SIG-M5 (cell line): ENCODE data around the gene DLL4.
"Not testable (repeated sequence)": the region's sequence is repeated elsewhere in the genome, so short reads cannot be mapped to it uniquely, and the experiment has no call there.

Experiments
- DNase-seq: peaks from one replicate; lab custom pipeline; 2025; lab: John Stamatoyannopoulos, UW

The DLL4 gene

GRCh38 chr15:40941528-40942336 lies 12.6 kb downstream of the DLL4 start:
- DNase-seq = no peak

GRCh38 chr15:40942337-40942854 lies 13.3 kb downstream of the DLL4 start:
- peak; percentile 6 for DNase-seq

- DNase-seq = no peak
Observed at GRCh38 chr15:40942878-40943277, 13.7 kb downstream of the DLL4 start.

GRCh38 chr15:40943764-40944365 lies 14.7 kb downstream of the DLL4 start:
- DNase-seq = no peak

- no peak for DNase-seq
Observed at GRCh38 chr15:40944510-40945296, 15.6 kb downstream of the DLL4 start.

GRCh38 chr15:40948706-40949473 lies 19.8 kb downstream of the DLL4 start:
- DNase-seq = no peak

- no peak for DNase-seq
Observed at GRCh38 chr15:40949756-40950207, 20.6 kb downstream of the DLL4 start.

GRCh38 chr15:40951764-40952163 lies 22.6 kb downstream of the DLL4 start:
- DNase-seq = no peak

- DNase-seq = no peak
Observed at GRCh38 chr15:40952301-40952900, 23.3 kb downstream of the DLL4 start.

- DNase-seq = peak; percentile 73
Observed at GRCh38 chr15:40952901-40953712, 24.0 kb downstream of the DLL4 start, which contains the start of gene CHAC1. TSS of gene CHAC1 (plus strand) at chr15:40953471. CDS start at chr15:40953584, 113 bp downstream.

- DNase-seq = no peak
Observed at GRCh38 chr15:40953713-40954074, 24.6 kb downstream of the DLL4 start.

- not testable (repeated sequence) for DNase-seq
Observed at GRCh38 chr15:40954158-40954848, 25.2 kb downstream of the DLL4 start.

- no peak for DNase-seq
Observed at GRCh38 chr15:40955141-40955903, 26.2 kb downstream of the DLL4 start.

GRCh38 chr15:40955930-40956540 lies 26.9 kb downstream of the DLL4 start:
- no peak for DNase-seq

- DNase-seq = no peak
Observed at GRCh38 chr15:40956541-40956982, 27.4 kb downstream of the DLL4 start.

GRCh38 chr15:40957041-40957555 lies 28.0 kb downstream of the DLL4 start:
- no peak for DNase-seq

GRCh38 chr15:40957581-40958051 lies 28.5 kb downstream of the DLL4 start:
- no peak for DNase-seq

GRCh38 chr15:40958146-40958545 lies 29.0 kb downstream of the DLL4 start:
- no peak for DNase-seq
